MCF 10A (cell line): ENCODE results near the gene OXLD1. TPM values are rescaled to one million over a fixed set of nuclear protein-coding genes. Genes with fewer than 3 reads are reported as not detected.

ENCODE experiments used
- BruUV-seq: library from RNA; stranded (reverse); fragments of 400-500 nt; replicated peaks from 2 replicates; lab custom pipeline; 2021; lab: Mats Ljungman, UMichigan
- CTCF ChIA-PET: fragments of 300-600 bp; sonication (Branson Sonifier 250); formaldehyde crosslinking; extraction: SDS; loops from one replicate; lab custom pipeline; 2021; ENCODE audit warnings: antibody characterized with exemption, inconsistent platforms; lab: Yijun Ruan, JAX
- POLR2A ChIA-PET: fragments of 300-600, 350-650 bp; sonication (Branson Sonifier 250); formaldehyde crosslinking; extraction: SDS; loops from one replicate; lab custom pipeline; 2020; ENCODE audit warnings: antibody characterized with exemption, inconsistent platforms; lab: Yijun Ruan, JAX
- DNase-seq: peaks from one replicate; pipeline ENCODE4 v3.0.0-alpha.2; 2018; ENCODE audit not compliant: unreplicated experiment
- H3K27ac Mint-ChIP-seq: one replicate; pipeline ENCODE4 v1.8.0; 2022; ENCODE audit warnings: mild to moderate bottlenecking, low read depth, mixed read lengths; ENCODE audit not compliant: unreplicated experiment
- H3K27me3 Mint-ChIP-seq: one replicate; pipeline ENCODE4 v1.8.0; 2022; ENCODE audit warnings: mixed read lengths; ENCODE audit not compliant: insufficient read depth, unreplicated experiment
- H3K36me3 Mint-ChIP-seq: one replicate; pipeline ENCODE4 v1.8.0; 2022; ENCODE audit warnings: mild to moderate bottlenecking, moderate library complexity, mixed read lengths; ENCODE audit not compliant: insufficient read depth, unreplicated experiment
- H3K4me1 Mint-ChIP-seq: one replicate; pipeline ENCODE4 v1.8.0; 2022; ENCODE audit warnings: mixed read lengths; ENCODE audit not compliant: insufficient read depth, unreplicated experiment
- H3K4me3 Mint-ChIP-seq: one replicate; pipeline ENCODE4 v1.8.0; 2022; ENCODE audit warnings: mild to moderate bottlenecking, moderate library complexity, mixed read lengths; ENCODE audit not compliant: unreplicated experiment
- H3K9me3 Mint-ChIP-seq: one replicate; pipeline ENCODE4 v1.8.0; 2022; ENCODE audit warnings: mixed read lengths; ENCODE audit not compliant: unreplicated experiment
- CTCF ChIP-seq: fragments of 200-600 bp; IDR thresholded peaks from one replicate; pipeline ENCODE4 v1.8.0; 2022; ENCODE audit warnings: antibody characterized with exemption, mild to moderate bottlenecking; ENCODE audit not compliant: unreplicated experiment
- intact Hi-C: fragments of 100-400 bp; cut with micrococcal nuclease; formaldehyde crosslinking; loops from 2 replicates; pipeline ENCODE4 v1.14.1; 2022
- total RNA-seq: library from RNA; stranded (reverse); gene quantifications from 2 replicates; pipeline ENCODE4 v1.2.3, GENCODE V29; 2022

Gene OXLD1
- total RNA-seq, 1 experiment from 2014 or later: 54.8 TPM

DNA sequence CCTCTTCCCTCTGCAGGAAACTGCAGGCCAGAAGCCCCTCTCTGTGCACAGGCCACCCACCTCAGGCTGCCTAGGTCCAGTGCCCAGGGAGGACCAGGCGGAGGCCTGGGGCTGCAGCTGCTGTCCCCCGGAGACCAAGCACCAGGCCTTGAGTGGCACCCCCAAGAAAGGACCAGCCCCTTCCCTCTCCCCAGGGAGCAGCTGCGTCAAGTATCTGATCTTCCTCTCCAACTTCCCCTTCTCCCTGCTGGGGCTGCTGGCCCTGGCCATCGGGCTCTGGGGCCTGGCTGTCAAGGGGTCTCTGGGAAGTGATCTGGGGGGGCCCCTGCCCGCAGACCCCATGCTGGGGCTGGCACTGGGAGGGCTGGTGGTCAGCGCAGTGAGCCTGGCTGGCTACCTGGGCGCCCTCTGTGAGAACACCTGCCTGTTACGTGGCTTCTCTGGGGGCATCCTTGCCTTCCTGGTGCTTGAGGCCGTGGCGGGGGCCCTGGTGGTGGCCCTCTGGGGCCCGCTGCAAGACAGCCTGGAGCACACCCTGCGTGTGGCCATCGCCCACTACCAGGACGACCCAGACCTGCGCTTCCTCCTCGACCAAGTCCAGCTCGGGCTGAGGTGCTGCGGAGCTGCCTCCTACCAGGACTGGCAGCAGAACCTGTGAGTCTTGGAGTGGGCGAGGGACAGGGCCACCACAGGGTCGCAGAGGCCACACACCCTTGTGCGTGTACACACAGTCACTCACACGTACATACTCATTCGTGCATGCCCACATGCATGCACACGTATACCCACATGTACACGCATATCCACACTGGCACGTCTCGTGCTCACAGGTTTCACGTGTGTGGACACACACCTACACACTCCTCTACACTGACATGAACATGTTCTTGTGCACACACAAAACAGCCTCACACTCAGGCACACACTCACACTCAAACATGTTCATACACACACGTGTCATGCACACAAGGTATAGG is 21.1 kb downstream of the OXLD1 start:
- Mint-ChIP-seq H3K27me3 (no peaks in the 10 kb centered on the region), H3K4me3 (no peak overlapping the region), H3K36me3 (peaks cover 6% of the 10 kb centered on the region), H3K27ac (no peak overlapping the region), H3K4me1 (peaks cover 6% of the 10 kb centered on the region), H3K9me3 (no peaks in the 10 kb centered on the region)
- POLR2A ChIA-PET: interaction anchor here (0.8 kb wide), 1 partner anchor 10 kb away, joined by 3 read pairs; no protein-coding TSS in a partner anchor
- no TSS peak for BruUV-seq
- intact Hi-C loops: no loop called here
- no peak for DNase-seq
- CTCF ChIA-PET: no interaction called here
- no peak for TF ChIP-seq CTCF

GRCh38 chr17:81644496-81644895 is 21.9 kb downstream of the OXLD1 start:
- Mint-ChIP-seq H3K27ac (no peak overlapping the region), H3K4me3 (no peak overlapping the region), H3K9me3 (no peaks in the 10 kb centered on the region), H3K27me3 (no peaks in the 10 kb centered on the region), H3K36me3 (peaks cover 6% of the 10 kb centered on the region), H3K4me1 (peaks cover 6% of the 10 kb centered on the region)
- intact Hi-C loops: no loop called here
- POLR2A ChIA-PET: no interaction called here
- no TSS peak for BruUV-seq
- no peak for DNase-seq
- no peak for TF ChIP-seq CTCF
- CTCF ChIA-PET: no interaction called here

GRCh38 chr17:81641825-81642489 is 24.4 kb downstream of the OXLD1 start:
- H3K36me3 Mint-ChIP-seq: peaks cover 6% of the 10 kb centered on the region
- BruUV-seq: no TSS peak
- no peak overlapping the region for H3K4me3 Mint-ChIP-seq
- H3K27me3 Mint-ChIP-seq: no peaks in the 10 kb centered on the region
- H3K4me1 Mint-ChIP-seq: peaks cover 6% of the 10 kb centered on the region
- no peaks in the 10 kb centered on the region for H3K9me3 Mint-ChIP-seq
- ChIA-PET CTCF (no interaction called here), POLR2A (interaction anchor here (0.6 to 2.6 kb wide), 4 partner anchors 19 to 34 kb away, joined by 3 to 22 read pairs (median 3); partner anchors contain the start of genes CCDC137 and OXLD1)
- H3K27ac Mint-ChIP-seq: no peak overlapping the region
- DNase-seq: peak; percentile 59
- intact Hi-C loops: no loop called here
- no peak for TF ChIP-seq CTCF

DNA sequence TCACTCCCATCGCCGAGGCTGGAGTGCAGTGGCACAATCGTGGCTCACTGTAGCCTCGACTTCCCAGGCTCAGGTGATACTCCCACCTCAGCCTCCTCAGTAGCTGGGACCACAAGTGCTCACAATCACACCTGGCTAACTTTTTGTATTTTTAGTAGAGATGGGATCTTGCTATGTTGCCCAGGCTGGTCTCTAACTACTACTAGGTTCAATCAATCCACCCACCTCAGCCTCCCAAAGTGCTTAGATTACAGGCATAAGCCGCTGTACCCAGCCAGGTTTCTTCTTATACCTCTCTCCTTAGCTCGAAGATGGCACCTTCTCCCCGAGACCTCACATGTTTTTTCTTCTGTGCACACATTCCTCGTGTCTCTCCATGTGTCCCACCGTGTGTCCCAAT is 26.4 kb downstream of the OXLD1 start:
- POLR2A ChIA-PET: interaction anchor here (0.5 to 5.7 kb wide), 3 partner anchors 27 to 126 kb away, joined by 3 to 65 read pairs (median 5); partner anchors contain the start of genes ARL16, CCDC137, HGS and OXLD1
- Mint-ChIP-seq H3K4me3 (no peak overlapping the region), H3K27ac (no peak overlapping the region), H3K27me3 (no peaks in the 10 kb centered on the region), H3K4me1 (peaks cover 12% of the 10 kb centered on the region), H3K36me3 (peaks cover 18% of the 10 kb centered on the region), H3K9me3 (no peaks in the 10 kb centered on the region)
- intact Hi-C loops: no loop called here
- no peak for DNase-seq
- no peak for TF ChIP-seq CTCF
- BruUV-seq: no TSS peak
- CTCF ChIA-PET: interaction anchor here (0.6 to 1.0 kb wide), 3 partner anchors 9 to 1398 kb away, joined by 3 to 4 read pairs (median 3); no protein-coding TSS in a partner anchor
